ENCODE measurements around the gene PLEKHA8.

PLEKHA8 gene

GRCh38 chr7:30172451-30172850 lies 144.2 kb downstream of the PLEKHA8 start:
- DNase-seq, result no peak

GRCh38 chr7:30173058-30173897 lies 145.1 kb downstream of the PLEKHA8 start:
- no peak for DNase-seq

GRCh38 chr7:30175180-30175579 lies 147.0 kb downstream of the PLEKHA8 start:
- no peak for DNase-seq

GRCh38 chr7:30175636-30176147 lies 147.5 kb downstream of the PLEKHA8 start:
- no peak for DNase-seq

- no peak for DNase-seq
Measured at GRCh38 chr7:30176463-30177109, 148.4 kb downstream of the PLEKHA8 start.

- DNase-seq, result no peak
Measured at GRCh38 chr7:30177186-30177585, 149.0 kb downstream of the PLEKHA8 start.

GRCh38 chr7:30177965-30178364 lies 149.8 kb downstream of the PLEKHA8 start:
- no peak for DNase-seq

- no peak for DNase-seq
Measured at GRCh38 chr7:30178748-30179436, 150.7 kb downstream of the PLEKHA8 start.

Data from CD4-positive, alpha-beta T cell treated with Interleukin-15 for 1 hour (primary cell).